Fibroblast of mammary gland (primary cell): ENCODE measurements around the gene LRP5.
"Not testable (repeated sequence)": the region's sequence is repeated elsewhere in the genome, so short reads cannot be mapped to it uniquely, and the experiment has no call there.

Experiments
- DNase-seq: peaks from one replicate; pipeline ENCODE4 v3.0.0-alpha.2; 2010; ENCODE audit warnings: low read depth
- H3K4me3 ChIP-seq: 2 replicates; pipeline ENCODE4 v1.5.1; 2011; ENCODE audit warnings: low read depth, mild to moderate bottlenecking, low read length, moderate library complexity; ENCODE audit not compliant: control insufficient read depth
- CTCF ChIP-seq: conservative IDR thresholded peaks from 2 replicates; pipeline ENCODE4 v1.5.1; 2011; ENCODE audit warnings: low read depth, low read length, inconsistent platforms; ENCODE audit not compliant: control insufficient read depth, insufficient read depth

The LRP5 gene

GRCh38 chr11:68396516-68396915, 84.1 kb downstream of the LRP5 start:
- H3K4me3 ChIP-seq, result no peak overlapping the region
- no peak for DNase-seq
- TF ChIP-seq CTCF, result no peak

- no peak overlapping the region for H3K4me3 ChIP-seq
- no peak for TF ChIP-seq CTCF
- no peak for DNase-seq
Measured at GRCh38 chr11:68397256-68397655, 84.9 kb downstream of the LRP5 start.

- TF ChIP-seq CTCF, result no peak
- no peak overlapping the region for H3K4me3 ChIP-seq
- DNase-seq, result no peak
Measured at GRCh38 chr11:68398995-68399851, 86.8 kb downstream of the LRP5 start.

- no peak overlapping the region for H3K4me3 ChIP-seq
- DNase-seq, result no peak
- TF ChIP-seq CTCF, result no peak
Measured at GRCh38 chr11:68399916-68400315, 87.5 kb downstream of the LRP5 start.

- DNase-seq, result not testable (repeated sequence)
Measured at GRCh38 chr11:68400584-68400983, 88.2 kb downstream of the LRP5 start.

GRCh38 chr11:68401856-68402255, 89.5 kb downstream of the LRP5 start:
- DNase-seq, result no peak
- H3K4me3 ChIP-seq, result no peak overlapping the region
- no peak for TF ChIP-seq CTCF

More at GRCh38 chr11:68400584-68400983, 88.2 kb downstream of the LRP5 start:
- H3K4me3 ChIP-seq, result not testable (repeated sequence)

GRCh38 chr11:68402355-68403031, 90.1 kb downstream of the LRP5 start:
- no peak for TF ChIP-seq CTCF
- DNase-seq, result no peak
- H3K4me3 ChIP-seq, result no peak overlapping the region
